Mucosa of rectum (tissue), 2 donors: ENCODE data around the gene UBE2K.
"Not testable (repeated sequence)": the region's sequence is repeated elsewhere in the genome, so short reads cannot be mapped to it uniquely, and the experiment has no call there.

Source experiments
- H3K27ac ChIP-seq, 2 donors: one replicate each; pipeline ENCODE4 v1.7.0; 2013; ENCODE audit warnings: inconsistent platforms in 2 of 2, low read depth in 2 of 2, low read length in 2 of 2
- H3K27me3 ChIP-seq, 2 donors: one replicate each; pipeline ENCODE4 v1.7.0; 2013; ENCODE audit warnings: low read length in 2 of 2; ENCODE audit not compliant: control insufficient read depth in 2 of 2, insufficient read depth in 2 of 2
- H3K36me3 ChIP-seq, 2 donors: one replicate each; pipeline ENCODE4 v1.7.0; 2013; ENCODE audit warnings: low read length in 2 of 2; ENCODE audit not compliant: control insufficient read depth in 2 of 2, insufficient read depth in 2 of 2
- H3K4me1 ChIP-seq, 2 donors: one replicate each; pipeline ENCODE4 v1.7.0; 2013; ENCODE audit warnings: low read length in 2 of 2, mild to moderate bottlenecking in 1 of 2; ENCODE audit not compliant: control insufficient read depth in 2 of 2, insufficient read depth in 2 of 2
- H3K4me3 ChIP-seq, 2 donors: one replicate each; pipeline ENCODE4 v1.7.0; 2013; ENCODE audit warnings: low read length in 2 of 2
- H3K9ac ChIP-seq, 2 donors: one replicate each; pipeline ENCODE4 v1.7.0; 2013; ENCODE audit warnings: low read length in 2 of 2, low read depth in 1 of 2, mild to moderate bottlenecking in 1 of 2
- H3K9me3 ChIP-seq, 2 donors: one replicate each; pipeline ENCODE4 v1.7.0; 2013; ENCODE audit warnings: low read length in 2 of 2; ENCODE audit not compliant: control insufficient read depth in 2 of 2
- donor health status: healthy.
- donor health status: Normal muscosa, but diverticular disease.

Gene UBE2K

DNA sequence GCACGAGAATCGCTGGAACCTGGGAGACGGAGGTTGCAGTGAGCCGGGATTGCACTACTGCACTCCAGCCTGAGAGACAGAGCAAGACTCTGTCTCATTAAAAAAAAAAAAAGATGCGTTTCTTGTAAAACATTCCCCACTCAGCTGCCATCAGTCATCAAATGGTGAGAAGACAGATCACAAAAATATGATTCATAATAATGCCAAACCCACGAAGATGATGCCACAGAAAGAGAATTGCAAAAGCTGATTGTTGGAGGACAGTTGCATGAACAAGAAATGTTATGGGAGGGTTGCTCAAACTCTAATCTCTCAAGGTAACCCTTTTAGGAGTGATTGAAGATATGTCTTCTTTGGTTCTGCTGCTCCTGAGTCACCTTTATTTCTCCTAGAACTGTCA lies 37.9 kb upstream of the UBE2K start:
- Histone ChIP-seq H3K4me3 (no peak overlapping the region), H3K4me1 (peaks cover 1% of the 10 kb centered on the region in 2 donors), H3K9me3 (no peaks in the 10 kb centered on the region), H3K27me3 (no peaks in the 10 kb centered on the region), H3K27ac (no peak overlapping the region), H3K9ac (no peak overlapping the region), H3K36me3 (no peaks in the 10 kb centered on the region)

DNA sequence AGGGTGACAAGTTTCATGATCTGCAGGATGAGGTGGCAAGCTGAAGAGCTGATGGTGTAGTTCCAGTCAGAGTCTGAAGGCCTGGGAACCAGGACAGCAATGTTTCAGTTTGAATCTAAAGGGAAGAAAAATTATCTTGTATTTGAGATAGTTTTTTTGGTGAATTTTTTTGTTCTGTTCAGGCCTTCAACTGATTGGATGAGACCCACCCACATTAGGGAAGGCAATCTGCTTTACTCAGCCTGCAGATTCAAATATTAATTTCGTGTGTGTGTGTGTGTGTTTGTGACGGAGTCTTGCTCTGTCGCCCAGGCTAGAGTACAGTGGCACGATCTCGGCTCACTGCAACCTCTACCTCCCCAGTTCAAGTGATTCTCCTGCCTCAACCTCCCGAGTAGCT lies 37.2 kb upstream of the UBE2K start:
- Histone ChIP-seq H3K9me3 (no peaks in the 10 kb centered on the region), H3K9ac (no peak overlapping the region), H3K27ac (no peak overlapping the region), H3K36me3 (no peaks in the 10 kb centered on the region), H3K27me3 (no peaks in the 10 kb centered on the region), H3K4me1 (peaks cover 3 to 4% of the 10 kb centered on the region in 2 donors), H3K4me3 (no peak overlapping the region)

DNA sequence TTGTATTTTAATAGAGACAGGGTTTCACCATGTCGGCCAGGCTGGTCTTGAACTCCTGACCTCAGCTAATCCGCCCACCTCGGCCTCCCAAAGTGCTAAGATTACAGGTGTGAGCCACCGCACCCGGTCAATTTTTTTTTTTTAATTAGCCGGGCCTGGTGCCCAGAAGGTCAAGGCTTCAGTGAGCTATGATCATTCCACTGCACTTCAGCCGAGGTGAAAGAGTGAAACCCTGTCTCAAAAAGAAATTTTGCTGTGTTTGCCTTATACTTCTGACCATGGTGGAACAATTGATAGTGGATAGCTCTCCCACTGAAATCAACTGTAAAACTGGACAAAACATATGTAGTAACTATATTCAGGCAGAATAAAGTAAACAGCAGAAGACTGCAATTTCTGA lies 35.3 kb upstream of the UBE2K start:
- Histone ChIP-seq H3K4me1 (peaks cover 3 to 4% of the 10 kb centered on the region in 2 donors), H3K27ac (no peak overlapping the region), H3K36me3 (no peaks in the 10 kb centered on the region), H3K9ac (no peak overlapping the region), H3K4me3 (no peak overlapping the region), H3K27me3 (no peaks in the 10 kb centered on the region), H3K9me3 (no peaks in the 10 kb centered on the region)

DNA sequence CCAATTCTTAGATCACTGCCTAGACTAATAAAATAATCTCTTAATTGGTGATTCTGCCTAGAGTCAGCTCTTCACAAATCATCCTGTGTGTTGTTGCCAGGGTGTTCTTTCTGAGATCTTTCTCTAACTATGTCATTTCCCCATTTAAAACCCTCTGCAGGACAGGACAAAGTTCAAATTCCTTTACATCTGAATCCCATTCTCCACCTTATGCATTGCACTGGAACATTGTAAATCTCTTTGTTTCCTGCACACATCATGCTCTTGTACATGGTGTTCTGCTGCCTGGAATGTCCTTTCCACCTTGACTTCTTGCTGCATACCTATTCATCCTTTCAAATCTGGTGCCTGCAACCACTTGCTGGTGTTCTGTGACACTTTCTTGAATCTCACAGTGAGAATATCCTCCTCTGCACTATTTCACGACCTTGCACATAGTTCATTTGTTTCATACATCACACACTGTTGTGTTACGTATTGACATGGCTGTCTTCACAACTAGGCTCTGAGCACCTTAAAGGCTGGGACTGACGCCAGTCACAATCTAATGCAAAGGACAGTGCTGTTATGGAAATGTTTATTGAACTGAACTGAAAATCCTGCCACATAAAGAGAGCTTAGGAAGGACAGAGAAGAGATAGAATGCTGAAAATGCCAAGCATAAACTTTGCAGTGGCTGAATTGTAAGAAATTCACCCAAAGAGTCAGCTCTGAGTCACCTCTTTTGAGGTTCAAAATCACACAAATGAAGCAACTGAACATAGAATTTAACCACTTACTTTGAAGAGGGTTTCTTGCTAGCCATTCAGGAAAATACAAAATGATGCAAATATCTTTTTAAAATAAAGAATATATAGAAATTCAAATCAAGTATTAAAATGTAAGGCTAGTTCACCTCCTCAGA lies 32.9 kb upstream of the UBE2K start:
- peak overlapping the region; percentile 6 to 55 for H3K27ac ChIP-seq
- H3K9ac ChIP-seq, result no peak overlapping the region
- H3K27me3 ChIP-seq, result no peaks in the 10 kb centered on the region
- no peaks in the 10 kb centered on the region for H3K36me3 ChIP-seq
- peaks cover 3 to 4% of the 10 kb centered on the region in 2 donors for H3K4me1 ChIP-seq
- no peak overlapping the region for H3K4me3 ChIP-seq
- no peaks in the 10 kb centered on the region for H3K9me3 ChIP-seq

DNA sequence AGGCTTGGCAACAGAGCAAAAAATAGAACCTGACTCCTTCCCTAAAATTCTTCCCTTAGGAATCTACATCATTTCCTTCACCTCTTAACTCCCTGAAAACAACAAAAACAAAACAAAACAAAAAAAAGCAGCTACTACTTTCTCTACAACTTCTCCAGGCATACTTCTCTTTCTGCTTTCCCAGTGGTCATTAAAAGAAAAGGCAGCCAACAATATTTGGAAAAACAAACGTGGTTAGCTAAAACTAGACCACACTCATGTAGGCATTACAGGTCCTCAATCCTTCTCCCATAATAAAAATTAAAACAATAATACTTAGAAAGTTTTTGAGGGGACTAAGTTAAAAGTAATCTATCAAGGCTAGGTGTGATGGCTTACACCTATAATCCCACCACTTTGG lies 30.2 kb upstream of the UBE2K start:
- no peaks in the 10 kb centered on the region for H3K9me3 ChIP-seq
- no peak overlapping the region for H3K27ac ChIP-seq
- H3K36me3 ChIP-seq, result no peaks in the 10 kb centered on the region
- H3K27me3 ChIP-seq, result no peaks in the 10 kb centered on the region
- no peak overlapping the region for H3K9ac ChIP-seq
- no peak overlapping the region for H3K4me3 ChIP-seq
- peaks cover 3 to 4% of the 10 kb centered on the region in 2 donors for H3K4me1 ChIP-seq

DNA sequence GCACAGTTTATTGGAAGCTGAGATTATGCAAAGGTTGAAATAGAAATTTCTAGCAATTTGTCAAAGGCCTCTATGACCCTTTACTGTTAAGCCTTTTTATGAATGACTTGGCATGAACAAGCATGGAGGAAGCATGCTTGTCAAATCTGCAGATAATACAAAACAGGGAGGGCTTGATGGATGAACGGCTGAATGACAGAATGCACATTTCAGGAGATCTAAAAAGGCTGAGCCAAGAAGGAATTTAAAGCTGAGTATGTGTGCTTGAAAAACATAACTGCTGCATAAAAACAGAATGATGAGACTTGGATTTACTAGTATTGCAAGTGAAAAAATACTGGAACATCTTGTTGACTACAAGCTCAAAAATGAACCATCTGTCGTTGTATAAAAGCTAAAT lies 29.0 kb upstream of the UBE2K start:
- no peak overlapping the region for H3K27ac ChIP-seq
- H3K36me3 ChIP-seq, result no peaks in the 10 kb centered on the region
- no peaks in the 10 kb centered on the region for H3K27me3 ChIP-seq
- no peak overlapping the region for H3K4me3 ChIP-seq
- no peaks in the 10 kb centered on the region for H3K9me3 ChIP-seq
- no peak overlapping the region for H3K9ac ChIP-seq
- H3K4me1 ChIP-seq, result peaks cover 3 to 4% of the 10 kb centered on the region in 2 donors

DNA sequence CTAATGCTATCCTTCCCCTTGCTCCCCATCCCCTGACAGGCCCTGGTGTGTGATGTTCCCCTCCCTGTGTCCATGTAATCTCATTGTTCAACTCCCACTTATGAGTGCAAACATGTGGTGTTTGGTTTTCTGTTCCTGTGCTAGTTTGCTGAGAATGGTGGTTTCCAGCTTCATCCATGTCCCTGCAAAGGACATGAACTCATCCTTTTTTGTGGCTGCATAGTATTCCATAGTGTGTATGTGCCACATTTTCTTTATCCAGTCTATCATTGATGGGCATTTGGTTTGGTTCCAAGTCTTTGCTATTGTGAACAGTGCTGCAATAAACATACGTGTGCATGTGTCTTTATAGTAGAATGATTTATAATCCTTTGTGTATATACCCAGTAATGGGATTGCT lies 27.6 kb upstream of the UBE2K start:
- not testable (repeated sequence) for H3K27me3 ChIP-seq, H3K4me1 ChIP-seq

DNA sequence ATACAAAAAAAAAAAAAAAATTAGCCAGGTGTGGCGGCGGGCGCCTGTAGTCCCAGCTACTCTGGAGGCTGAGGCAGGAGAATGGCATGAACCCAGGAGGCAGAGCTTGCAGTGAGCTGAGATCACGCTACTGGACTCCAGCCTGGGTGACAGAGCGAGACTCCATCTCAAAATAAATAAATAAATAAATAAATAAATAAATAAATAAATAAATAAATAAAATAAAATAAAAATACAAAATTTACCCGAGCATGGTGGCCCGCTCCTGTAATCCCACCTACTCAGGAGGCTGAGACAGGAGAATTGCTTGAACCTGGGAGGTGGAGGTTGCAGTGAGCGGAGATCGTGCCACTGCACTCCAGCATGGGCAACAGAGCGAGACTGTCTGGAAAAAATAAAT lies 22.3 kb upstream of the UBE2K start:
- H3K36me3 ChIP-seq, H3K27ac ChIP-seq, H3K9me3 ChIP-seq, H3K4me3 ChIP-seq, H3K9ac ChIP-seq, H3K4me1 ChIP-seq, H3K27me3 ChIP-seq: not testable (repeated sequence)

More for the DNA sequence above, 27.6 kb upstream of the UBE2K start:
- H3K9me3 ChIP-seq, H3K36me3 ChIP-seq, H3K4me3 ChIP-seq, H3K27ac ChIP-seq, H3K9ac ChIP-seq: not testable (repeated sequence)

DNA sequence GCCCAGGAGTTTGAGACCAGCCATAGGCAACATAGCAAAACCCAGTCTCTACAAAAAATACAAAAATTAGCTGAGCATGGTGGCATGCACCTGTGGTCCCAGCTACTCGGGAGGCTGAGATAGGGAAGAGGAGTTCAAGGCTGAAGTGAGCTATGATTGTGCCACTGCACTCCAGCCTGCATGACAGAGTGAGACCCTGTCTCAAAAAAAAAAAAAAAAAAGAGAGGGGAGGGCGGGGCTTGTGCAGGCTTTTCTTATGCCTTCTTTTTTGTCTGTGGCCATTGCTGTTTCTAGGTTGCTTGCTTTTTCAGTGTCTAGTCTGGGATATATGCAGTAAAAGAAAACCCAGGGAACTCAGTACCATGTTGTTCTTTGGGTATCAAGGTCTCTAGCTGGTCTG lies 16.9 kb upstream of the UBE2K start:
- H3K9me3 ChIP-seq, H3K4me1 ChIP-seq, H3K27me3 ChIP-seq, H3K27ac ChIP-seq, H3K36me3 ChIP-seq, H3K4me3 ChIP-seq, H3K9ac ChIP-seq: not testable (repeated sequence)

DNA sequence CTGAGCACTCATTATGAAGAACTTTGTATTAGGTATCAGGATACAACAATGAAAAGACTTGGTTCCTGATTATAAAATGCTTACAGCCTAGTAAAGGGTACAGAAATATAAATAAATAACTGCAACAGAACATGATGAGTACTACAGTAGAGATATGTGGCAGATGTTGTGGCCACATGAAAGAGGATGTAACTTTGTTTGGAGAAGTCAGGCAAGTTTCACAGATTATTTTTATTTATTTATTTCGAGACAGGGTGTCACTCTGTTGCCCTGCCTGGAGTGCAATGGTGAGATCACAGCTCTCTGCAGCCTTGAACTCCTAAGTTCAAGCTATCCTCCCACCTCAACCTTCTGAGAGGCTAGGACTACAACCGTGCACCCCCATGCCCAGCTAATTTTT lies 15.8 kb upstream of the UBE2K start:
- Histone ChIP-seq H3K36me3 (no peaks in the 10 kb centered on the region), H3K4me1 (no peaks in the 10 kb centered on the region), H3K9me3 (no peaks in the 10 kb centered on the region), H3K27ac (no peak overlapping the region), H3K27me3 (no peaks in the 10 kb centered on the region), H3K4me3 (no peak overlapping the region), H3K9ac (no peak overlapping the region)
